ENCODE data around the gene DHRS1. TPM values are rescaled to one million over a fixed set of nuclear protein-coding genes. Genes with fewer than 3 reads are reported as not detected.

Gene DHRS1
- 6.9 and 10.8 TPM in 2 replicates for total RNA-seq

GRCh38 chr14:24299255-24300191, at the start of gene DHRS1, which contains the start of gene NOP9:
TSS of gene DHRS1 (minus strand) at chr14:24299780. CDS start at chr14:24299106, 674 bp downstream.
TSS of gene NOP9 (plus strand) at chr14:24299850. CDS start at chr14:24299955, 105 bp downstream.

GRCh38 chr14:24339284-24340151, 39.9 kb upstream of the DHRS1 start, which contains the start of gene RIPK3:
TSS of gene RIPK3 (minus strand) at chr14:24339991. CDS start at chr14:24339826, 165 bp downstream.

GRCh38 chr14:24334431-24335291, 35.1 kb upstream of the DHRS1 start, which contains the start of gene ADCY4:
TSS of gene ADCY4 (minus strand) at chr14:24335071. CDS start at chr14:24334652, 419 bp downstream.

DNA sequence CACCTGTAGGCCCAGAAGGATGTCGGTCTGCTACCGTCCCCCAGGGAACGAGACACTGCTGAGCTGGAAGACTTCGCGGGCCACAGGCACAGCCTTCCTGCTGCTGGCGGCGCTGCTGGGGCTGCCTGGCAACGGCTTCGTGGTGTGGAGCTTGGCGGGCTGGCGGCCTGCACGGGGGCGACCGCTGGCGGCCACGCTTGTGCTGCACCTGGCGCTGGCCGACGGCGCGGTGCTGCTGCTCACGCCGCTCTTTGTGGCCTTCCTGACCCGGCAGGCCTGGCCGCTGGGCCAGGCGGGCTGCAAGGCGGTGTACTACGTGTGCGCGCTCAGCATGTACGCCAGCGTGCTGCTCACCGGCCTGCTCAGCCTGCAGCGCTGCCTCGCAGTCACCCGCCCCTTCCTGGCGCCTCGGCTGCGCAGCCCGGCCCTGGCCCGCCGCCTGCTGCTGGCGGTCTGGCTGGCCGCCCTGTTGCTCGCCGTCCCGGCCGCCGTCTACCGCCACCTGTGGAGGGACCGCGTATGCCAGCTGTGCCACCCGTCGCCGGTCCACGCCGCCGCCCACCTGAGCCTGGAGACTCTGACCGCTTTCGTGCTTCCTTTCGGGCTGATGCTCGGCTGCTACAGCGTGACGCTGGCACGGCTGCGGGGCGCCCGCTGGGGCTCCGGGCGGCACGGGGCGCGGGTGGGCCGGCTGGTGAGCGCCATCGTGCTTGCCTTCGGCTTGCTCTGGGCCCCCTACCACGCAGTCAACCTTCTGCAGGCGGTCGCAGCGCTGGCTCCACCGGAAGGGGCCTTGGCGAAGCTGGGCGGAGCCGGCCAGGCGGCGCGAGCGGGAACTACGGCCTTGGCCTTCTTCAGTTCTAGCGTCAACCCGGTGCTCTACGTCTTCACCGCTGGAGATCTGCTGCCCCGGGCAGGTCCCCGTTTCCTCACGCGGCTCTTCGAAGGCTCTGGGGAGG, 11.3 kb upstream of the DHRS1 start, which contains the start of gene LTB4R:
TSS of gene LTB4R (plus strand) at position 857 of the 959 bp plus-strand sequence. CDS start 4,150 bp downstream, outside the sequence.

DNA sequence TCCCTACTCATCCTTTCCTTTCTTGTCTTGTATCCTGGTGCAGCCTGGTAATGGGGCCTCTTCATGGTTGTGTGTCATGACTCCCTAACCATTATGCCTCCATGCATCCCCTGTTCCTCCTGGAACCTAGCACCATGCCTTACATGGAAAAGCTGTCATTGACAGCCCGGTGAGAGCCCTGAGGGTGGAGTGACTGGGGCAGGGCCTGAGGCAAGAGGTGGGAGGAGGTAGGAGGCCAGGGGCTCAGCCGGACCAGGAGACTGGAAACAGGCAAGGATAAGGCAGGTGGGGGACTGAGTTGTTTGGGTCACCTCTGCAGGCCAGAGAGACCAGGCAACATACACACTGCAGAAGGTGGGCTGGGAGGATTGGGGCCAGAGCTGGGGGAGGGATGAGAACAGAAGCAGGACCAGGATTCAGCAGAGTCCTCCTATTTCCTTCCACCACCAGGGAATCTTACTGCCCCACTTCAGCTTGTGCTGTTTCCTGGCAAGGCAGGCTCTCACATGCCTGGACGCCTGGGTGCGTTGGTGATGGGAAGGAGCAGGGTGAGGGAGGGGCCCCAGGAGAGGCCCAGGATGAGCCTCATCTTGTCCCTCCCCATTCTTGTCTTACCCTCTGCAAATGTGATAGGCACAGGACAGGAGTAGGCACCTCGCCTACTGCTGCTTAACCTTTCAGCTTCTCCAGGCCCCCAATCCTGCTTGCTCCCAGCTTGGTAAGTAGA, 10.1 kb upstream of the DHRS1 start, which contains the start of gene LTB4R2:
TSS of gene LTB4R2 (plus strand) at position 603 of the 727 bp plus-strand sequence. CDS start 525 bp downstream, outside the sequence.

GRCh38 chr14:24307575-24308341, 8.2 kb upstream of the DHRS1 start, which contains the start of gene CIDEB:
TSS of gene CIDEB (minus strand) at chr14:24307977. CDS start at chr14:24307858, 119 bp downstream.

DNA sequence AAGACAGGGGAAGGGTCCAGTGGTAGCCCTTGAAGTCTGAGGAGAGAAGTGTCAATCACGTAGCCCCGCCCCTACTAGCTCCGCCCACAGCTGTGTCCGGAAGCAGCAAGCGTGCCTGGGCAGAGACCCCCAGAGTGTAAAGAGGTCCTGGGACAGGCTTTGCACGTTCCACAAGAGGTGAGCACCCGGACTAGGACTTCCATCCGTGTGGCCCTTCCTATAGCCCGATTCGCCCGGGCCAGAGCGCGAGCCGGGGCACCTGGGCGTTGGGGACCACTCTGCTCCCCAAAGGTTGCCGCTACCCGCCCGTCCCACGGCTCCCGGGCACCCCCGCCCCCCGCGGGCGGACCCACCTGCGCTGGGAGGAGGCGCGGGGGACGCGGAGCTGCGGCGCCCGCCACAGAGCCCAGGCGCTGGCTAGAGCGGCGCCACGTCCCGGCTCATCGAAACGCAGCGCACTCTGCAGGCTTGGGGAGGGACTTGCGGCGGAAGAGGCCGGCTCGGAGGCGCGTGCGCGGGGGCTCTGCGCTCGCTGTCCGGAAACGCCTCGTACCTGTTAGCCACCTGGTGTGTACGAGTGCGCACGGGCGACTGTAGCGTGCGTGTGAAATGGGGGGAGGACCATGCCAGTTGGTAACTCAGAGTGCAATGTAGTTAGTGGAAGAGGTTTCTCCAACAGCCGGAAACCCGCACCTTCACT, 28.3 kb downstream of the DHRS1 start, which contains the start of gene RABGGTA:
TSS of gene RABGGTA (minus strand) at position 464 of the 700 bp plus-strand sequence. CDS start 482 bp downstream, outside the sequence.

GRCh38 chr14:24262821-24263733, 36.5 kb downstream of the DHRS1 start, which contains the start of gene TGM1:
TSS of gene TGM1 (minus strand) at chr14:24263177. CDS start at chr14:24262352, 825 bp downstream.

Other genes with a start within 250 kb of the DHRS1 start
- not detected in 2 replicates for gene CARMIL3, start 247.8 kb downstream of the DHRS1 start, total RNA-seq
- gene CPNE6, start 228.2 kb downstream of the DHRS1 start, total RNA-seq, result not detected in 2 replicates
- gene PCK2, start 205.5 kb downstream of the DHRS1 start, total RNA-seq, result 4.4 and 9.4 TPM in 2 replicates
- 58.8 and 60.2 TPM in 2 replicates for gene DCAF11, start 185.0 kb downstream of the DHRS1 start, total RNA-seq
- 0.82 and 0.97 TPM in 2 replicates for gene NRL, start 184.8 kb downstream of the DHRS1 start, total RNA-seq
- 0.13 TPM in 1 of 2 replicates, not detected in the other for gene FITM1, start 169.1 kb downstream of the DHRS1 start, total RNA-seq
- gene PSME1, start 163.6 kb downstream of the DHRS1 start, total RNA-seq, result 118 and 158 TPM in 2 replicates
- 17.6 and 28.3 TPM in 2 replicates for gene EMC9, start 158.2 kb downstream of the DHRS1 start, total RNA-seq
- gene PSME2, start 153.2 kb downstream of the DHRS1 start, total RNA-seq, result 124 and 147 TPM in 2 replicates
- gene RNF31, start 152.3 kb downstream of the DHRS1 start, total RNA-seq, result 37.1 and 38.4 TPM in 2 replicates
- gene IRF9, start 138.5 kb downstream of the DHRS1 start, total RNA-seq, result 55.4 and 72.4 TPM in 2 replicates
- 2.3 and 2.5 TPM in 2 replicates for gene REC8, start 127.7 kb downstream of the DHRS1 start, total RNA-seq
- gene IPO4, start 111.0 kb downstream of the DHRS1 start, total RNA-seq, result 22.2 and 46.8 TPM in 2 replicates
- 30.3 and 60.7 TPM in 2 replicates for gene TM9SF1, start 104.3 kb downstream of the DHRS1 start, total RNA-seq
- not detected in 2 replicates for gene TSSK4, start 94.1 kb downstream of the DHRS1 start, total RNA-seq
- gene CHMP4A, start 86.3 kb downstream of the DHRS1 start, total RNA-seq, result 13.4 and 38.1 TPM in 2 replicates
- gene MDP1, start 83.7 kb downstream of the DHRS1 start, total RNA-seq, result 6.3 and 7.7 TPM in 2 replicates
- gene NEDD8, start 67.4 kb downstream of the DHRS1 start, total RNA-seq, result 259 and 308 TPM in 2 replicates
- 97.6 and 118 TPM in 2 replicates for gene GMPR2, start 66.9 kb downstream of the DHRS1 start, total RNA-seq
- 41.1 and 55.2 TPM in 2 replicates for gene TINF2, start 57.2 kb downstream of the DHRS1 start, total RNA-seq
- gene TGM1, start 36.6 kb downstream of the DHRS1 start, total RNA-seq, result 0.32 and 1.6 TPM in 2 replicates
- gene RABGGTA, start 28.2 kb downstream of the DHRS1 start, total RNA-seq, result 16.0 and 27.5 TPM in 2 replicates
- 18.5 and 29.8 TPM in 2 replicates for gene NOP9, start 70 bp upstream of the DHRS1 start, total RNA-seq
- 3.7 and 3.8 TPM in 2 replicates for gene CIDEB, start 8.2 kb upstream of the DHRS1 start, total RNA-seq
- gene LTB4R2, start 10.4 kb upstream of the DHRS1 start, total RNA-seq, result 2.6 and 5.0 TPM in 2 replicates
- gene LTB4R, start 11.7 kb upstream of the DHRS1 start, total RNA-seq, result 2.4 and 4.2 TPM in 2 replicates
- 61.5 and 89.6 TPM in 2 replicates for gene ADCY4, start 35.3 kb upstream of the DHRS1 start, total RNA-seq
- 4.9 TPM in 2 replicates for gene RIPK3, start 40.2 kb upstream of the DHRS1 start, total RNA-seq
- gene NFATC4, start 68.4 kb upstream of the DHRS1 start, total RNA-seq, result 3.2 and 7.4 TPM in 2 replicates
- gene NYNRIN, start 99.2 kb upstream of the DHRS1 start, total RNA-seq, result 7.3 and 13.8 TPM in 2 replicates
- 1.5 and 3.0 TPM in 2 replicates for gene CBLN3, start 129.9 kb upstream of the DHRS1 start, total RNA-seq
- 50.0 and 63.4 TPM in 2 replicates for gene KHNYN, start 130.2 kb upstream of the DHRS1 start, total RNA-seq
- 6.5 and 11.0 TPM in 2 replicates for gene SDR39U1, start 143.0 kb upstream of the DHRS1 start, total RNA-seq
- not detected in 2 replicates for gene CMA1, start 208.5 kb upstream of the DHRS1 start, total RNA-seq

All from bladder microvascular endothelial cell (primary cell).